HEK293T (cell line): ENCODE data around the gene ACBD6.

Source experiments
- CTCF ChIA-PET: fragments of 350-600 bp; formaldehyde crosslinking; extraction: SDS; loops from one replicate; lab custom pipeline; 2021; ENCODE audit warnings: antibody characterized with exemption, inconsistent platforms; lab: Yijun Ruan, JAX
- POLR2A ChIA-PET: fragments of 350-600 bp; formaldehyde crosslinking; extraction: SDS; loops from one replicate; lab custom pipeline; 2020; ENCODE audit warnings: antibody characterized with exemption, inconsistent platforms; lab: Yijun Ruan, JAX
- DNase-seq: peaks from one replicate; pipeline ENCODE4 v3.0.0; 2012; ENCODE audit warnings: mixed read lengths; ENCODE audit errors: extremely low spot score
- ARNT ChIP-seq: fragments of 450-650 bp; IDR thresholded peaks from 2 replicates; pipeline ENCODE4 v1.6.1; 2017; ENCODE audit warnings: mild to moderate bottlenecking
- BHLHE40 ChIP-seq: fragments of 450-650 bp; IDR thresholded peaks from 2 replicates; pipeline ENCODE4 v1.6.1; 2016; ENCODE audit warnings: mild to moderate bottlenecking, moderate library complexity, borderline replicate concordance
- CTBP1 ChIP-seq: fragments of 450-650 bp; IDR thresholded peaks from 2 replicates; pipeline ENCODE4 v1.6.1; 2016; ENCODE audit warnings: borderline replicate concordance
- ELF4 ChIP-seq: fragments of 450-650 bp; IDR thresholded peaks from 2 replicates; pipeline ENCODE4 v1.6.1; 2017; ENCODE audit warnings: antibody characterized with exemption
- FOXA1 ChIP-seq: fragments of 450-650 bp; IDR thresholded peaks from 2 replicates; pipeline ENCODE4 v1.6.1; 2016; ENCODE audit warnings: mild to moderate bottlenecking
- FOXK2 ChIP-seq: fragments of 450-650 bp; IDR thresholded peaks from 2 replicates; pipeline ENCODE4 v1.6.1; 2016; ENCODE audit warnings: mild to moderate bottlenecking
- FOXM1 ChIP-seq: fragments of 450-650 bp; IDR thresholded peaks from 2 replicates; pipeline ENCODE4 v1.6.1; 2017; ENCODE audit warnings: mild to moderate bottlenecking, borderline replicate concordance
- HDGF ChIP-seq: fragments of 450-650 bp; IDR thresholded peaks from 2 replicates; pipeline ENCODE4 v1.6.1; 2017; ENCODE audit warnings: antibody characterized with exemption, borderline replicate concordance
- L3MBTL2 ChIP-seq: fragments of 450-650 bp; conservative IDR thresholded peaks from 2 replicates; pipeline ENCODE4 v1.6.1; 2016; ENCODE audit warnings: mild to moderate bottlenecking
- LEF1 ChIP-seq: fragments of 450-650 bp; IDR thresholded peaks from 2 replicates; pipeline ENCODE4 v1.6.1; 2017; ENCODE audit warnings: mild to moderate bottlenecking, borderline replicate concordance
- NFRKB ChIP-seq: fragments of 450-650 bp; IDR thresholded peaks from 2 replicates; pipeline ENCODE4 v1.6.1; 2016; ENCODE audit warnings: mild to moderate bottlenecking, moderate library complexity
- SP1 ChIP-seq: fragments of 450-650 bp; IDR thresholded peaks from 2 replicates; pipeline ENCODE4 v1.6.1; 2017
- SUZ12 ChIP-seq: fragments of 450-650 bp; IDR thresholded peaks from 2 replicates; pipeline ENCODE4 v1.6.1; 2016; ENCODE audit warnings: mild to moderate bottlenecking
- TARDBP ChIP-seq: fragments of 450-650 bp; IDR thresholded peaks from 2 replicates; pipeline ENCODE4 v1.6.1; 2016
- ZNF384 ChIP-seq: fragments of 450-650 bp; IDR thresholded peaks from 2 replicates; pipeline ENCODE4 v1.6.1; 2016
- TF ChIP-seq, protein P1 (sequence below): fragments of 450-650 bp; IDR thresholded peaks from 2 replicates; pipeline ENCODE4 v1.6.1; 2016

Gene ACBD6

DNA sequence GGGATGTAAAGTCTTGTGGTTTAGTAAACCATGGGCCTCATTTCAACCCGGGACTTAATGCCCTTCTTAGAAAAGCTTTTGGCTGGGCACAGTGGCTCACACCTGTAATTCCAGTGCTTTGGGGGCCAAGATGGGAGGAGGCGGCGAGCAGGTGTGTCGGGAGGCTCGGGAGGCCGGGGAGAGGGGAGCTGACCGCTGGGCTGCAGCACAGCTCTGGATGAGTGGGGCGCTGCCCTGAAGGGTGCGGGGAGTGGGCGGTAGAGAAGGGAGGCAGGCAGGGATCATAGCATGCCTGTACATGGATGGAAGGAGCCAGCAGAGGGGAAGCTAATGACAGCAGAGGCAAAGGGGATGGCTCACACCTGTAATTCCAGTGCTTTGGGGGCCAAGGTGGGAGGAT, 241.3 kb downstream of the ACBD6 start:
- ChIA-PET POLR2A (no interaction called here), CTCF (interaction anchor here (1.0 to 2.4 kb wide), 3 partner anchors 8 to 29 kb away, joined by 4 to 13 read pairs (median 7); no protein-coding TSS in a partner anchor)
- TF ChIP-seq ZNF384 (no peak), BHLHE40 (no peak), SUZ12 (no peak), HDGF (no peak), LEF1 (no peak), L3MBTL2 (no peak), ELF4 (no peak), ARNT (no peak), CTBP1 (no peak), TARDBP (no peak), FOXK2 (no peak), NFRKB (no peak), FOXM1 (no peak), FOXA1 (no peak), SP1 (no peak)
- TF ChIP-seq, protein P1, sequence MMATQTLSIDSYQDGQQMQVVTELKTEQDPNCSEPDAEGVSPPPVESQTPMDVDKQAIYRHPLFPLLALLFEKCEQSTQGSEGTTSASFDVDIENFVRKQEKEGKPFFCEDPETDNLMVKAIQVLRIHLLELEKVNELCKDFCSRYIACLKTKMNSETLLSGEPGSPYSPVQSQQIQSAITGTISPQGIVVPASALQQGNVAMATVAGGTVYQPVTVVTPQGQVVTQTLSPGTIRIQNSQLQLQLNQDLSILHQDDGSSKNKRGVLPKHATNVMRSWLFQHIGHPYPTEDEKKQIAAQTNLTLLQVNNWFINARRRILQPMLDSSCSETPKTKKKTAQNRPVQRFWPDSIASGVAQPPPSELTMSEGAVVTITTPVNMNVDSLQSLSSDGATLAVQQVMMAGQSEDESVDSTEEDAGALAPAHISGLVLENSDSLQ, result no peak
- no peak for DNase-seq

DNA sequence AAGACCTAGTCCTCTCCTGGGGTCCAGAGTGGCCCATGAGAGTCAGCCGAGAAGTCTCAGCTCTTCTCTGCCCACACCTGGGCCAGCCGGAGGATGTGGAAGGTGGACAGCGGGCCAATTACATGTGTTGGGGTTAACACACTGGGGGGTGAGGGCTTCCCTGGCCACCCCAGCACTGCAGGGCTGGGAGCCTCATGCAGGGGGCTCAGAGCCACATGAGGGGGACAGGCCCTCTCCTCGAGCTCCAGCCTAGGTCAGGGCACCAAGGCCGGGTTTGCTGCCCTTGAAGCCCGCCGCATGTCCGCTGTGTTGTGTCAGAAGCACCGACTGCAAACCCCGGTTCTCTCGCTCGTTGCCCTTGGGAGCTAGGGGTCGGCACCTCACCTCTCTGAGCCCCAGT, 241.8 kb downstream of the ACBD6 start:
- no peak for DNase-seq
- ChIA-PET CTCF (interaction anchor here (1.5 to 2.4 kb wide), 2 partner anchors 8 to 20 kb away, joined by 4 to 13 read pairs; no protein-coding TSS in a partner anchor), POLR2A (no interaction called here)
- TF ChIP-seq FOXK2 (no peak), ZNF384 (no peak), NFRKB (no peak), ELF4 (no peak), SP1 (no peak), ARNT (no peak), BHLHE40 (no peak), FOXA1 (no peak), HDGF (no peak), LEF1 (no peak), L3MBTL2 (no peak), SUZ12 (no peak), CTBP1 (no peak), FOXM1 (no peak), TARDBP (no peak)
- TF ChIP-seq, protein P1, result no peak

DNA sequence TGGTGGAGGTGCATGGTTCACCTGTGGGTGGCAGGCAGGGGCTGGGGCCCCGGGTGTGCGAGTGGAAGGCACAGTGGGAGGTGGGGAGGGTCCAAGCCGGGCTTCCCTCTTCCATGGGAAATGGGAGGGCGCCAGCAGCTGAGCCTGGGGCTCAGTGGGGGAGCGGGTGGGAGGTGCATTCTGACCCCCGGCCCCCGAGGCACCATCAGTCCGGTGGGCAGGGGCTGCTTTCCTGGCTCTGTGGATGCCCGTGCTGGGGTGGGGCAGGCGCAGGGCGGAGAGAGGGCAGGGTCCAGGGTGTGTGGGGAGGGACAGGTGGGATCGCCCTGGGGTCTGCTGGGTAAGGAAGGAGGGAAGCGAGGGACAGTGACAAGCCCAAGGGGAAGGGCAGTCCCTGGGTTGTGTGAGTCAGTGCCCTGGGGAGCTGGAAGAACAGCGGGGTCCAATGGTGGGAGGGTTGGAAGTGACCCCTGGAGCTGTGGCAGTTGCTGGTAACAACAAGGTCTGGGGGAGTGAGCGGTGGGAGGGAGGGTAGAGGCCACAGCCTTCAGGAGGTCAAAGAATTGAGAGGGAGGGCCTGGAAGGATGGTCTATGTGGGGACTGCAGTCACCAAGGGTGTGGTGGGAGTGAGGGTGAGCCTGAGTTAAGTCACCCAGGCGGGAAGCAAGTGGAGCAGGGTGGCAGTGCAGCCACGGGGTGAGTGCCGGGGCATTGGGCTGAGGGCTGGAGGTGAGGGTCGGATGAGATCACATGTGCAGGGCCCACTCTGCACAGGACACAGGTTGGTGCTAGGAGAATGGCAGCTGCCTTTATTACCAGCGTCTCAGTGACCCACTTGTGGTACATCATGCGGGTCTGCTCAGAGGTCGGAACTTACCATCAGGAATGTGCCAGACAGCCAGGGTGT, 242.7 kb downstream of the ACBD6 start:
- POLR2A ChIA-PET, result no interaction called here
- DNase-seq, result no peak
- CTCF ChIA-PET, result interaction anchor here (0.7 to 1.5 kb wide), 3 partner anchors 10 to 72 kb away, joined by 3 to 4 read pairs (median 4); no protein-coding TSS in a partner anchor
- TF ChIP-seq FOXA1 (no peak), NFRKB (no peak), SP1 (no peak), ELF4 (no peak), ARNT (no peak), FOXM1 (no peak), FOXK2 (no peak), SUZ12 (no peak), ZNF384 (no peak), LEF1 (no peak), L3MBTL2 (no peak), CTBP1 (no peak), HDGF (no peak), TARDBP (no peak), BHLHE40 (no peak)
- TF ChIP-seq, protein P1, result no peak

DNA sequence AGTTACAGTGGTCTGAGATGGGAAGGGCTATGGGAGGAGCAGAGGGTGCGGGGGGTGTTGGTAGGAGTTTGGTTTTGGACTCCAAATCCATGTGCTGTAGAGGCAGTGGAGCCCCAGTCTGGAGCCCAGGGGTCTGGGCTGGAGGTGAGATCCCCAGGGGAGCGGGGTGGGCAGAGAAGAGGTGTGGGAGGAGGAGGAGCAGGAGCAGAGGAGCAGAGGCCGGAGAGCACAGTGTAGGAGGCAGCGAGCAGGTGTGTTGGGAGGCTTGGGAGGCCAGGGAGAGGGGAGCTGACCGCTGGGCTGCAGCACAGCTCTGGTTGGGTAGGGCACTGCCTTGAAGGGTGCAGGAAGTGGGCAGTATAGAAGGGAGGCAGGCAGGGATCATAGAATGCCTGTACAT, 243.4 kb downstream of the ACBD6 start:
- CTCF ChIA-PET, result interaction anchor here (0.7 to 0.9 kb wide), 2 partner anchors 11 to 71 kb away, joined by 3 to 4 read pairs; no protein-coding TSS in a partner anchor
- no peak for DNase-seq
- POLR2A ChIA-PET, result no interaction called here
- TF ChIP-seq TARDBP (no peak), SP1 (no peak)

DNA sequence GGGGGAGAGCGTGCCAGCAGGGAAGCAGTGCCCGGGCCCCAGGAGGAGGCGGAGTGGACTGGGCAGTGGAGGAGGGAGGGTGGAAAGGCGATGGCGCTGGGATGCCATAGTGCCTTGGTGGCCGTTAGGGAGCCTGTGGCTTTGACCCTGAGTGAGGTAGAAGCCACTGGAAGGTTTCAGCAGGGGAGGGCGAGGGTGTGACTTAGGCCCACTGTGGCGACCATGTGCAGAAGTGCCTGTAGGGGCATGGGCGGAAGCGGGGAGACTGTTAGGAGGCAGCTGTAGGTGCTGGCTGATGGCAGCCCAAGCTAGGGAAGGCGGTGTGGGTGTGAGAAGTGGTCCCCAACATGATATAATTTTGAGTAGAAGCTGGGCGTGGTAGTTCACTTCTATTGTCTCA, 244.1 kb downstream of the ACBD6 start:
- no peak for DNase-seq
- ChIA-PET POLR2A (no interaction called here), CTCF (interaction anchor here (0.9 kb wide), 1 partner anchor 70 kb away, joined by 4 read pairs; no protein-coding TSS in a partner anchor)
- TF ChIP-seq FOXM1 (no peak), FOXK2 (no peak), ELF4 (no peak), CTBP1 (no peak), ARNT (no peak), SUZ12 (no peak), ZNF384 (no peak), FOXA1 (no peak), L3MBTL2 (no peak), SP1 (no peak), BHLHE40 (no peak), LEF1 (no peak), TARDBP (no peak), HDGF (no peak), NFRKB (no peak)
- TF ChIP-seq, protein P1, result no peak
